GM13977 (cell line): ENCODE data around the gene AADACL4.

Source experiments
- DNase-seq: peaks from one replicate; pipeline ENCODE4 v3.0.0; 2012; ENCODE audit warnings: low spot score
- CTCF ChIP-seq: IDR thresholded peaks from 2 replicates; pipeline ENCODE4 v1.5.1; 2012; ENCODE audit warnings: mild to moderate bottlenecking, control low read depth; ENCODE audit not compliant: insufficient read depth; ENCODE audit errors: extremely low read depth, missing control alignments
- in situ Hi-C: fragments of 300-500 bp; cut with MboI; formaldehyde crosslinking; loops from one replicate; pipeline ENCODE4 v1.12.0; 2022; ENCODE audit warnings: low sequenced_read_pairs, low pct_unique_long_range_greater_than_20kb, mixed read lengths, inconsistent platforms; ENCODE audit not compliant: unreplicated experiment

The AADACL4 gene

GRCh38 chr1:12696658-12697057 lies 52.8 kb downstream of the AADACL4 start:
- in situ Hi-C loops, result no loop called here
- no peak for DNase-seq
- no peak for TF ChIP-seq CTCF

- DNase-seq, result no peak
- TF ChIP-seq CTCF, result no peak
- in situ Hi-C loops, result no loop called here
These were observed 53.5 kb downstream of the AADACL4 start for GRCh38 chr1:12697397-12697796.

GRCh38 chr1:12703821-12704451 lies 60.1 kb downstream of the AADACL4 start:
- DNase-seq, result no peak
- in situ Hi-C loops, result no loop called here
- TF ChIP-seq CTCF, result no peak

GRCh38 chr1:12706061-12706460 lies 62.2 kb downstream of the AADACL4 start:
- no peak for DNase-seq
- TF ChIP-seq CTCF, result no peak
- in situ Hi-C loops, result no loop called here

- no peak for DNase-seq
- in situ Hi-C loops, result no loop called here
- TF ChIP-seq CTCF, result no peak
These were observed 64.7 kb downstream of the AADACL4 start for GRCh38 chr1:12708396-12709090.

- no peak for DNase-seq
- TF ChIP-seq CTCF, result no peak
- in situ Hi-C loops, result no loop called here
These were observed 65.2 kb downstream of the AADACL4 start for GRCh38 chr1:12709091-12709491.
